Eye (tissue), 1 donor: ENCODE data around the gene KRTAP10-3.

Experiments
- DNase-seq: peaks from one replicate; pipeline ENCODE4 v3.0.0-alpha.2; 2015

The KRTAP10-3 gene

DNA sequence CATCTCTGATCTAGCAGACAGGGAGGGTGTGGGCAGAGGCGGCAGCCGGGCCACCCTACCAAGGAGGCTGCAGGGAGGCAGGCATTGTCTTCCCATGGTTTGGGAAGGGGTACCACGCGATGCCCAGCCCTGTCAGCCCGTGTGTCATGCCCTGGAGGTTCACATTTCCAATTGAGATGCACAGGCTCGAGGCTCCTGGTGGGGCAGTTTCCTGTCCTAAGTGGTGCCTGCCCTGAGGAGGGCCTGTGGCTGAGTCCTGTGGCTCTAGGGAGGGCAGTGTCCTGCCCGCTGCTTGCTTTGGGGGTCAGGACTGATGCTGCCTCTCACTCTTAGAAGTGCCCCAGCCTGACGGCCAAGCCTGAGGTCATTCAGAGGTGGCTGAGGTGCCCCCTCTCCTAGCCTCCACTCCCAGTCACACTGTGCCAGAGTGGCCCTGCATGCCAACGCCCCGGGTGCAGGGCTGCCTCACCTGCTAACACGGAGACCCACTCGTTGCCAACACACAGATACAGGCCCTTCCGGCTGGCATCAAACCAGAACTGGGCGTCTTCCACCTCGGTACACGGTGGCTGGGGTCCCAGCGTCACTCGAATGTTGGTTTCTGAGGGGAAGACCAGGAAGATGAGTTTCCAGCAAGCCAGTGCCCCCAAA lies 30.5 kb downstream of the KRTAP10-3 start:
- DNase-seq = no peak

DNA sequence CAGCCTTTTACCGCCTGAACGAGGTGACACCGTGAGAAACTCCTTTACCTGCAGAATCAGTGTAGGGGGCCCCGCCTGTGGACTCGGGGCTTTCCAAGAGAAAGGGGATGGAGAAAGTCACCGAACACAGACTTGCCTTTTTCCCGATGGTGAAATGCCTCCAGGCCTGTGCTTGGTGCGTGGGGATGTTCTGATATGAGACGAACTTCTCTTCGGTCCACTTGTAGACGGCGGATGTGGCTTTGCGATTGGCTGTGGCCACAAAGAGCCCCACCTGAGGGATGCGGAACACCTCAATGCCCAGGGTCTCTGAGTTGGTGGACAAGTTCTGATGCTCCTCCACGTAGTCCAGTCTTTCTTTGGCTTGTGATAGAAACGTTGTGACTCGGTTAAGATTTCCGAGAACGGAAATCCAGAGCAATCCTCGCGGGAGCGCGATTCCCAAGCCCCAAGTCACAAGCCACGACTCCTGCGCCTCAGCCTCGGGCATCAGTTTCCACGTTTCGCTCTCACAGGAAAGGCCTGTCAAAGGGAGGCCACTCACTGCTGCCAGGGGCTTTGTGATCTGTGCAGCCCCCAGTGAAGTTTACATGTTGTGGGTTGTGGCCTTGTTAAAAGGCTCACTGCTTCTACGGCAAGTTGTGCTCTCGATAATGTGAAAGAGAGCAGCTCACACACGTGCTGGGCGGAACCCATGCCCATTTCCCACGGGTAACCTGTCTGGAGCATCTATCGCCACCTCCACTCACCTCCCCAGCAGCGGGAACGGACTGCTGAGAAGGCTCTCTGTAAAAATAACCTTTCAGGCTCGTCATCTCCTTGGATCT lies 31.2 kb downstream of the KRTAP10-3 start:
- no peak for DNase-seq

DNA sequence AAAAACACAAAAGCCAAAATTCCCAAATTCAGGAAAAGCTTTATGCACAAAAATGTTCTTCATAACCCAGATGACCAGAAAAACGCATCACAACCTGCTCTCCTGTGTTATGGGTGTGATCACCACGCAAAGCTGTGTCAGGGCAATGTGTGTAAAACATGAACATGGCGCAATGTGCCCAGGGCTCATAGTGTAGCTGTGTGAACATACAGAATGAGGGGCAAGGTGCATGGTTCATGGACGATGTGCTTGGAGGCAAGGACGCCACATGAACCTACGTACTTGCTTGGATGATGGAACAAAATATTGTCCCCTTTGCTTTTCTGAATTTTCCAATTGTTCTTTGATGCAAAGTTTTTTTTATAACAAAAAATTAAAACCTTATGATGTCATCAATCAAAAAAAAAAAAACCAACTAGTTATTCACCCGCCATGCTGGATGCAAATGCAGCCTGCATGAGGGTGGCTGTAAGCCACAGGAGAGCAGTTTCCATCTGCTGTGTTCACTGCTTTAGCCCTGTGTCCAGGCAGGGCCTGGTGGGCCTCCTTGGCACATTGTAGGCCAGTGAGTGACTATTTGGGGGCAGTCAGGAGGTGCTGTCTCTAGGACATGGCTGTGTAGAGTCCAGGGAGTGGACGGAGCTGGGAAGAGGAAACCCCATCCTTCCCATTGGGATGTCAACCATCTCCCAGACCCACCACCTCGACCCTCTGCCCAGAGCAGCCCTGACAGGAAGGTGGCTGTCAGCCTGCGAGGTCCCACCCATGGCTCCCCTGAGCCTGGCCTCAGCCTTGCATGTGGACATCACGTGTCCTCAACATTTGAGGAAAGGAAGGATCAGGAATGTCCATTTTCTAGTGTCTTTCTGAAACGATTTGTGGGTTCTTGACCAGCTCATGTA lies 32.2 kb downstream of the KRTAP10-3 start:
- no peak for DNase-seq

DNA sequence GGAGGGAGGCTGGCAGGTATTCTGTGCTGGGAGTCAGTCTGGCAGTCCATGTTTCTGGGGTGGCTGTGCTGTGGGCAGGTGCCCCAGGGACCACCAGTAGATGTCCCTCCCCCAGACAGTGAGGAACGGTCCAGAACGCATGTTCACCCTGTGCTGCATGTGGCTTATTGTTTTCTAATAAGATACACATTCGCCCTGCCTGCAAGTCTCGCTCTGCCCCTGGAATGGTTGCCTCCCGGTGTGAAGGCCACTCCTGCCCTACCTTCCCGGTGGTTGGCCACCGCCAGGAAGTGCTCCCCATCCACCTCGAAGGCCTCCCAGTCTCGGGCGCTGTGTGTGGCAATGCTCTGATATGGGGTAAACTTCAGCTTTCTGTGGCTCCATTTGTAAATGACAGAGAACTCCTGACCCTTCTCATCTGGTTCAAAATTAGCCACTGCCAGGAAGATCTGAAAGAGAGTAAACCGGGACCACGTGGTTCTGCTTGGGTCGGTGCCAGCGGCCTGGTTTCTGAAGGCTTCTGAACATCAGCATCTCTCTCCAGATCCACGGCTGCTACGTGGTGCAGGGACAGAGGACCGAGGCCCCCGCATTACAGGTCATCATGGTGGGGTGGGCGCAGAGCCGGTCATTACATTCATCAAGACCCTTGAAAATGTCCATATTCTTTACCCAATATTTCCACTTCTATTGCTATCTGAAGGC lies 33.1 kb downstream of the KRTAP10-3 start:
- no peak for DNase-seq

DNA sequence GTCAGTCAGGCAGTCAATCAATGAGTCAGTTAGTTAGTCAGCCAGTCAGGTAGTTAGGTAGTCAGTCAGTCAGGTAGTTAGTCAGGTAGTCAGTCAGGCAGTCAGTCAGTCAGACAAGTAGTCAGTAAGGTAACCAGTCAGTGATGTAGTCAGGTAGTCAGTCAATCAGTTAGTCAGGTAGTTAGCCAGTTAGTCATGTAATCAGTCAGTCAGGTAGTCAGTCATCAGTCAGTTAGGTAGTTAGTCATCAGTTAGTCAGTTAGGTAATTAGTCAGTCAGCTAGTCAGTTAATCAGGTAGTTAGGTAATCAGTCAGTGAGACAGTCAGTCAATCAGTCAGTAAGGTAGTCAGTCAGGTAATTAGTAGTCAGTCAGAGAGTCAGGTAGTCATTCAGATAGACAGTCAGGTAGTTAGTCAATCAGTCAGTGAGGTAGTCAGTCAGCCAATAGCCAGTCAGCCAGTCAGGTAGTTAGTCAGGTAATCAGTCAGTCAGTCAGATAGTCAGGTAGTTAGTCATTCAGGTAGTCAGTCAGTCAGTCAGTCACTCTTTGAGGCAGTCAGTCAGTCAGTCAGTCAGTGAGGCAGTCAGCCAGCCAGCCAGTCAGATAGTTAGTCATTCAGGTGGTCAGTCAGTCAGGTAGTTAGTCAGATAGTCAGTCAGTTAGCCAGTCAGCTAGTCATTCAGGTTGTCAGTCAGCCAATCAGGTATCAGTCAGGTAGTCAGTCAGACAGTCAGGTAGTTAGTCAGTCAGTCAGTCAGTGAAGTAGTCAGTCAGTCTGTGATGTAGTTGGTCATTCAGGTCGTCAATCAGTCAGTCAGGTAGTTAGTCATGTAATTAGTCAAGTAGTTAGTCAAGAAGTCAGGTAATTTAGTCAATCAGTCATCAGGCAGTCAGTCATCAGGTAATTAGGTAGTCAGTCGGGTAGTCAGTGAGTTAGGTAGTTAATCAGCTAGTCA lies 33.9 kb downstream of the KRTAP10-3 start:
- DNase-seq = no peak

DNA sequence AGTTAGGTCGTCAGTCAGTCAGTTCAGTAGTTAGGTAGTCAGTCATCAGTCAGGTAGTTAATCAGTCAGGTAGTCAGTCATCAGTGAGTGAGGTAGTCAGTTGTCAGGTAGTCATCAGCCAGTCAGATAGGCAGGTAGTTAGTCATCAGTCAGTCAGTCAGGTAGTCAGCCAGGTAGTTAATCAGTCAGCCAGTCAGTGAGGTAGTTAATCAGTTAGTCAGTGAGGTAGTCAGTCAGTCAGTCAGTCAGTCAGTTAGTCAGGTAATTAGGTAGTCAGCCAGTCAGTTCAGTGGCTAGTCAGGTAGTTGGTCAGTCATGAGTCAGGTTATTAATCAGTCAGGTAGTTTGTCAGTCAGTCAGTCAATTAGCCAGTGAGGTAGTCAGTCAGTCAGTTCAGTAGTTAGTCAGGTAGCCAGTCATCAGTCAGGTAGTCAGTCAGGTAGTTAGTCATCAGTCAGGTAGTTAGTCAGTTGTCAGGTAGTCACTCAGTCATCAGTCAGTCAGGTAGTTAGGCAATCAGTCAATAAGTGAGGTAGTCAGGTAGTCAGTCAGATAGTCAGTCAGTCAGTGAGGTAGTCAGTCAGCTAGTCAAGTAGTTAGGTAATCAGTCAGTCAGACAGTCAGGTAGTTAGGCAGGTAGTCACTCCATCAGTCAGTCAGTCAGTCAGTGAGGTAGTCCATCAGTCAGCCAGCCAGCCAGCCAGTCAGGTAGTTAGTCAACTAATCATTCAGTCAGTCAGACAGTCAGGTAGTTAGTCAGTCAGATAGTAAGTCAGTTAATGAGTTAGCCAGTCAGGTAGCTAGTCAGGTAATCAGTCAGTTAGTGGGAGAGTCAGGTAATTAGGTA lies 34.8 kb downstream of the KRTAP10-3 start:
- DNase-seq = no peak

DNA sequence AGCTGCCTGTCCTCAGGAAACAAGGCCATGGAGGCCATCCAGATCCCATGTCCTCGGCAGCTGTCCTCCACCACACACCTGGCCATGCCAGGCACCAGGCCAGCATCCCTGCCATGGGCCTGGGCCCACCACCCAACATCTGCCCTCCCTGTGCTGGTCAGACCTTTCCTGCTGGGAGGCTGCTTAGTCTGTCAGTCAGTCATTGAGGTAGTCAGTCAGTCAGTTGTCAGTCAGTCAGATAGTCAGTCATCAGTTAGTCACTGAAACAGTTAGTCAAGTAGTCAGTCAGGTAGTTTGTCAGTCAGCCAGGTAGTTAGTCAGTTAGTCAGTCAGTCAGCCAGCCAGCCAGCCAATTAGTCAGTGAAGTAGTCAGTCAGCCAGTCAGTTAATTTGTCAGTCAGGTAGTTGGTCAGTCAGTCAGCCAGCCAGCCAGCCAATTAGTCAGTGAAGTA lies 35.8 kb downstream of the KRTAP10-3 start:
- no peak for DNase-seq

DNA sequence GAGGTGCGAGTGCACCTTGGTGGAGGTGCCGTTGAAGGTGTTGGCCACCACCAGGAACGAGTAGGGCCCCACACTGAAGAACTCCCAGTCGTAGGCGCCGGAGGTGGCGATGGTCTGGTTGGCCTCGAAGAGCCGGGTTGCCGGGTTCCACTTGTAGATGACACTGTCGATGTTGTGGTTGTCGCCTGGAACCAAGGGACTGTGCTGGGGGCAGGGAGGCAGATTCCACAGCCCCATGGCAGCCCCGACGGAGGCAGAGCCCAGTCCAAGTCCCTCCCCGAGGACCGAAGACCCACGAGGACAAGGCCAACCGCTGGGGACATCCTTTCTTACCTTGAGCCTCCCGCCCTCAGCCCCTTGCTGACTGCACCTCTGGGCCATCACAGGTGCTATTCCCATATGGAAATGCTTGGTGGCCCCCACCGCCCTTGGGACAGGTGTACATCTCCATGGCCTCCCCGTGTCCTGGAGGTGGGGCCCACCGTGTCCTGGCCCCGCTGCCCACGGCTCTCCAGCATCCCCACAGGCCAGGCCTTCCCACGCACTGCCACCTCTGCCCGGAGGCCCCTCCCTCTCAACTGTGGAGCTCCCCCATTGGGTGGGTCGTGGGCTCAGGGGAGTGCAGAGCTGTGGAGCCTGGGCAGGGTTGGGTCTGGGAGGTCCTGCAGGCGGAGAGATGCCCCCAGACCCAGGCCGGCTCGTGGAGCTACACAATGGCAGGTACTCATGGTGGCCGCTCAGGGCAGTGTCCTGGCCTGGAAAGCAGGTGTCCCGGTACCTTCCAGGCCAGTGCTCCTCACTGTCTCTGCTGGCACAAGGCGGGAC lies 36.5 kb downstream of the KRTAP10-3 start:
- no peak for DNase-seq

DNA sequence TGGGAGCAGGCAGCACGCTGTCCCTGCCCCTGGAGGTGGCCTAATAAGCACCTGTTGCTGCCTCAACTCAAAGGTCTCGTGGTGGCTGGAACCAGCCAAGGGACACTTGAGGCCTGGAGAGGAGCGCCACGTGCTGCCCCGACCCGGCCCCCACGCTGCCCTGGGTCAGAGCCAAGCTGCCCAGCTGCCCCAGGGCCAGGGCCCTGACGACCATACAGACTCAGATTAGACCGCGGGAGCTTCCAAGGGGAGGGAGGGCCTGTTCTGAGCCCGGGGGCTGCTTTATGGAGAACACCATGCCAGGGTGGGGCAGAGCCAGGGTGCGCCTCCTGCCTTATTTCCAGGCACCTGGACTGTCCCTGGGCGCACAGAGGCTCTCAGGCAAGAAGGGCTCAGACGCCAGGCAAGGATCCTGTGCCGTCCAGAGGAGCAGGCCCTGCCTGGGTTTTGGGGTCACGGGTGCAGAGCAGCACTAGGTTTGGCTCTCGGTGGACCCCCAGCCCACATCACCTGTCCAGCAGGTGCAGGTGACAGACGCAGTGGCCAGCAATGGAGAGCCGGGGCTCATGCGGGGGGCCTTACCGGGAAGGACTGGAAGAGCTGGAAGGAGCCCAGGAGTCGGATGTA lies 37.2 kb downstream of the KRTAP10-3 start:
- DNase-seq = no peak

DNA sequence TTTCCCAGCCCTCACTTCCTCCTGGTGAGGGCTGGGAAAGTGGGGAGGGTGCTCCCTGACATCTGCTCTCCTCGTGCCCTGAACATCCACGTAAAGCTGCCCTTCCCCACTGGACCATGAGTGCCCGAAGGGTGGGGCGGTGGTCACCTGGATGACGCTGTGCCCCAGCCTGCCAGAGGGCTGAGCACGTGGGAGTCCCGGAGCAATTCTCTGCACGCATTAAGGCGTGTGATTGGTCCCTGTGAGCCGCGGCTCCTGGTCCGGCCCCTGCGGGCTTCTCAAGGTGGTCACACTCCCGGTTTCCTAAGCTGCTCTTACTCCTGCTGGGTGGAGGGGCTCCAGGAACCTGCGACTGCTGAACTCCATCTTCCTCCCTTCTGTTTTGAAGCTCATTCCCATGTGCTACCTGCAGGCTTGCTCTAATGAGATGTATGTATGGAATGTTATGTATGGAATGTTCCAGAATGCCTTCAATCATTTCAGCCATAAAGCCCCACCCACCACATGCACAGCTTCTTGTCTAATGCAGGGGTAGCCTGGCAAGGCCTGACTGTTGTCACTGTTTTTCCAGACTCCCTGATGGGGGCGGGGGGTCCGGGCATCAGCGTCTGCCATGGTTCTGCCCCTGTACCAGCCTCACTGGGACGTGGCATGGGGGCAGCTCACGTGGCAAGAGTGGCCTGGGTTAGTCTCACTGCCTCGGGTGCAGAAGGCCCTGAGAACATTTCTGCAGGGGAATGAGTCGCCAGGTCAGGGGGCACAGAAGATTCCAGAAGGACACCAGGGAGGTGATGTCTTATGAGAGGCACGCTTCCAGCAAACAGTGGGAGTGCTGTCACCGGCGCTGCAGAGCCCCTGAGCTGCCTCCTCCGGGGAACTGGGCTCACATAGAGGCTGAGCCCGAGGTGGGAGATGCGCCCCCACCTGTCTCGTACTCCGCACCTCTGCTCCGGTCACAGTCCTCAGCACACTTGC lies 38.0 kb downstream of the KRTAP10-3 start:
- no peak for DNase-seq

DNA sequence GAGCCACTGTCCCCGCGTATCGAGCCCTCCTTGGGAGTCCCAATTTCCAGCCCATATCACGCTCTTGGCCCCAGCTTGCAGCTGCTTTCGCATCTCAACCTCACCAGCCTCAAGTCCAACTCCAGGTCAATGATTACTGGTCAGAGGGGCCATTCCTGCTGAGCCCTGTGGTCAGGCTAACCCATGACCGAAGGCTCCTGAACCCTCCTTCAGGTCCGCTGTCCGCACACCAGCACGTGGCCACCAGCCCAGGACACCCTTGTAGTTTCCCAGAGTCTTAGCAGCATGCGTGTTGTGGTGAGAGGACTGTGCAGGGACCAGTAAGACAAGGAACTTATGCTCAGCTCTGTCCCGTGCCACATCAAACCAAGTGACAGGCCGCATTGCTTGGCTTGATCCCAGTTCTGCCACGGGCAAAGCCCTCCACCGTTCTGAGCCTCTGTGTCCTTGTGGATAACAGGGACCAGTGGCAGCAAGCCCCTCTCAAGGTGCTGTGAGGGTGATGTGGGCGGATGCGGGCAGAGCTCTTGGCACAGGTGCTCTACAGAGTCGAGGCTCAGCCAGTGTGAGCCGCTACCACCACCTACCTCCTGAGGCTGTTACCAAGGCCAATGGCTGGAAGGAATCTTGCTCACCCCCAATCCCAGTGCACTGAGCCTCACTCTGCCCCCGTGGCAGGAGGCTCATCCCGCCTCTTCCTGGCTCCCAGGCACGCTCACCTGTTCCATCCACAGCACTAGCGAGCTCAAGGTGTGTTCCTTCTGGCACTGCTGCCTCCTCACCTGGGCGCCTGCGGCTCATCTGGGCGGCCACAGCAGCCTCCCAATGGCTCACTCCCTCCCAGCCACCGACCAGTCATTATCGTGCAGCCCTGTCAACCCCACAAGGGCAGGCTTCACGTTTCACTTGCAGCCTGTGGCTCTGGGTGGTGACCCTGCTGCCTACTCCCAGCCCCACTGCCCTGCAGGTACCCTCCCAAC lies 39.0 kb downstream of the KRTAP10-3 start:
- no peak for DNase-seq

DNA sequence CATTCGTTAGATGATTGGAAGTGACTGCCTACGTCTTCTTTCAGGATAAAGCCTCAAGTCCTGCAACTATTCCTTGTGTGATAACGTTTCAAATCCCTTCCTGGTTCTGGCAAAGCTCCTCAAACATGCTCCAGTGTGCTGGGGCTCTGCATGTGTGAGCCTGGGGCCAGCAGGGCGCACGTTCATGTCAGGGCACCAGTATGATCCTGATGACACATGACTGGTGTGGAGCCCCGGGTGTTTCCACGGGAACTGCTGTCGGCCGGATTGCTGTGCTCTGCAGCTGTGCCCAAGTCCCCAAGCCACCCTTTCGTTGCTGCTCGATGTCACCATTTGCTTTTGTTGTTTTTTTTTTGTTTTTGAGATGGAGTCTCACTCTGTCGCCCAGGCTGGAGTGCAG lies 39.9 kb downstream of the KRTAP10-3 start:
- peak; percentile 78 for DNase-seq

DNA sequence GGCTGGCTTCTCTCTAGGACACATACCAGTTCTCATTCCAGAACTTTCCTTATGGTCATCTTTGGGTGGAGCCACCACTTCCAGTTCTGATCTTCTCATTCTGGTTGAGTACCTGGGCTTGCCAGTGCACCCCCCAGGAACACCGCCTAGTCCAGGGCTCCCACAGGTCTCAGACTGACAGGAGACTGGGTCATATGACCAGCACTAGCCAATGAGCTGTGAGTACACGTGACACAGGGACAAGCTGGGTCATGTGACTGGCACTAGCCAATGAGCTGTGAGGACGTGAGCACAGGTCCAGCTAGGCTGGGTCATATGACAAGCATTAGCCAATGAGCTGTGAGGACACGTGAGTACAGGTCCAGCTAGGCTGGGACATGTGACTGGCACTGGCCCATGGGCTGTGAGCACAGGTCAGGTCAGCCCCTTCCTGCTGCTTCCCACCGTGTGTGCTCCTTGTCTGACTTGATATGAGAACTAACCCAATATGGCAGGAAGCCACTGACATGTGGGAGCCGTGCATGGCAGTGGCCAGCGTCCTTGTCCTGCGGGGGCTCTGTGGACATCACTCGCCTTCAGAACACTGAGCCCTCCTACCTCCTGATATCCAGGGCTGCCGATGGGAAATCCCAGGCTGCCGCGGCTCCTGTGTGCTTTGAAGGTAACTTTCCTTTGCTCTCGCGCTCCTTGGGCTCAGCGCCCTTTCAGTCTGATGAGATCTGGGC lies 41.3 kb downstream of the KRTAP10-3 start:
- no peak for DNase-seq

DNA sequence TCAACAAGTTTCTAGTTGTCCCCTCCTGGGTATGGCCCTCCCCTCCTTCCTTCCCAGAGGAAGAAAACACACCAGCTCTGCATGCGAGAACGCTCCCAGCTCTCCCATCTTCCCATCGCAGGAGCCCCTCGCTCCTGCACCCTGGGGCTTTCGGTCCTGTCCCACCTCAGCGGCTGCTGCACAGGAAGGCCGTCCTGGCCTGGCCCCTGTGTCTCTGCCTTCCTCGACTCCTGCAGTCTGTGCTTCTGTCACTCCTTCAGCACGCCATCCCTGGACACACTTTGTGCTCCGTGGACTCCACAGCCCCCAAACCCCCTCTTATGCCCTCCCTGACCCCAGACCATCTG lies 41.8 kb downstream of the KRTAP10-3 start:
- no peak for DNase-seq

DNA sequence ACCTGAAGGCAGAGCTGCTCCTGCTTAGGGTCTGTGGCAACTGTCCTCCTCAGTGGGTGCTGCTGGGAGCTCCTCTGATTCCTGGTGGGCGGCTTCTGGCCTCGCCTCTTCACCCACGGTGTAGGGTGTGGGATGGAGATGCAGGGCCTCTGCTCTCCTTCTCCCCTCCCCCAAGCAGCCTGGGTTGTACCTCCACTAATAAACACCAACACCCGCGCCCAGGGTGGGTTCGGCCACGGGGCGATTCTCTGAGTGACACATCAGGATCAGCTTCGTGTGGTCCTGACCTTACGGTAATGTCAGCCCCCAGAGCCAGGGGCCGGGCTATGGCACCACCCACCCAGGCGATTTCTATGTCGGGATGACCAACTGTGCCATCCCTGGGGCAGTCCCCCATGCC lies 42.3 kb downstream of the KRTAP10-3 start:
- no peak for DNase-seq
